HCT116 (cell line): ENCODE measurements around the gene TCFL5. TPM values are rescaled to one million over a fixed set of nuclear protein-coding genes. Genes with fewer than 3 reads are reported as not detected.
A peak's percentile ranks its signal among the peaks of the same experiment; 100 is the strongest.

Source experiments
- ATAC-seq: fragments of 200-7000 bp; cut with Tn5 transposase; 2 replicates; pipeline ENCODE4 v1.9.1; 2020; ENCODE audit warnings: mild to moderate bottlenecking, moderate library complexity
- BruUV-seq: library from RNA; stranded (reverse); fragments of 400-500 nt; replicated peaks from 2 replicates; lab custom pipeline; 2021; lab: Mats Ljungman, UMichigan
- CTCF ChIA-PET: fragments of 300-600 bp; sonication (Branson Sonifier 250); formaldehyde crosslinking; loops from one replicate; lab custom pipeline; 2021; ENCODE audit warnings: antibody characterized with exemption; lab: Charles Lee
- POLR2A ChIA-PET: fragments of 300-600, 350-600 bp; sonication (Branson Sonifier 250); formaldehyde crosslinking; loops from one replicate; lab custom pipeline; 2021; ENCODE audit warnings: antibody characterized with exemption; lab: Charles Lee
- RAD21 ChIA-PET, 2 experiments: fragments of 300-600 bp; sonication (Branson Sonifier 250); formaldehyde crosslinking; loops; one replicate each; lab custom pipeline; 2023; ENCODE audit warnings: low total read pairs in 2 of 2; ENCODE audit not compliant: uncharacterized antibody in 2 of 2, unreplicated experiment in 2 of 2, low non-redundant PET in 1 of 2; lab: Charles Lee
- DNase-seq: peaks from one replicate; pipeline ENCODE4 v3.0.0-alpha.2; 2010; ENCODE audit warnings: low read depth, low spot score
- H2AFZ ChIP-seq: fragments of 200-600 bp; shearing (Covaris generic), sonication (generic); 2 replicates; pipeline ENCODE4 v1.6.1; 2017; ENCODE audit warnings: low read depth, mixed run types, mixed read lengths, antibody characterized with exemption, low read length; ENCODE audit not compliant: poor library complexity, severe bottlenecking
- H3K27ac ChIP-seq: 2 replicates; pipeline ENCODE4 v1.5.1; 2012; ENCODE audit warnings: low read depth, low read length
- H3K27me3 ChIP-seq: fragments of 200-600 bp; sonication (generic); 2 replicates; pipeline ENCODE4 v1.6.1; 2016; ENCODE audit warnings: mixed run types, low read length, mixed read lengths; ENCODE audit not compliant: insufficient read depth
- H3K36me3 ChIP-seq, 2 experiments: fragments of 200-500 bp in 1 of 2; fragments of 200-600 bp in 1 of 2; sonication (Bioruptor generic) in 1 of 2; sonication (generic) in 1 of 2; 2 replicates each; pipeline versions ENCODE4 v1.5.1 to v1.6.1; 2014 to 2016; ENCODE audit warnings: low read length in 2 of 2, inconsistent platforms in 1 of 2, mixed read lengths in 1 of 2, mixed run types in 1 of 2; ENCODE audit not compliant: insufficient read depth in 2 of 2, control insufficient read depth in 1 of 2
- H3K4me1 ChIP-seq, 2 experiments: fragments of 200-600 bp in 1 of 2; sonication (generic) in 1 of 2; 2 replicates each; pipeline versions ENCODE4 v1.5.1 to v1.6.1; 2012 to 2017; ENCODE audit warnings: low read length in 2 of 2, inconsistent platforms in 1 of 2, mild to moderate bottlenecking in 1 of 2, mixed read lengths in 1 of 2, mixed run types in 1 of 2, moderate library complexity in 1 of 2; ENCODE audit not compliant: insufficient read depth in 2 of 2, control insufficient read depth in 1 of 2
- H3K4me2 ChIP-seq: fragments of 200-600 bp; sonication (generic); 2 replicates; pipeline ENCODE4 v1.6.1; 2017; ENCODE audit warnings: mixed run types, low read length, mixed read lengths
- H3K4me3 ChIP-seq, 2 experiments: fragments of 200-600 bp in 1 of 2; sonication (generic) in 1 of 2; replicated peaks in 1 of 2; 2 replicates each; pipeline ENCODE4 v1.5.1; 2011 to 2016; ENCODE audit warnings: low read length in 2 of 2, control low read depth in 1 of 2, low read depth in 1 of 2, mild to moderate bottlenecking in 1 of 2, mixed read lengths in 1 of 2, mixed run types in 1 of 2
- H3K79me2 ChIP-seq: fragments of 200-600 bp; sonication (generic); 2 replicates; pipeline ENCODE4 v1.6.1; 2017; ENCODE audit warnings: mild to moderate bottlenecking, mixed run types, low read length, moderate library complexity, mixed read lengths; ENCODE audit not compliant: insufficient read depth
- H3K9ac ChIP-seq: fragments of 200-600 bp; sonication (generic); 2 replicates; pipeline ENCODE4 v1.6.1; 2016; ENCODE audit warnings: low read length, mixed read lengths
- H3K9me2 ChIP-seq: fragments of 200-600 bp; sonication (generic), shearing (Covaris generic); 2 replicates; pipeline ENCODE4 v1.6.1; 2017; ENCODE audit warnings: mixed run types, mild to moderate bottlenecking, moderate library complexity; ENCODE audit not compliant: insufficient read depth
- H3K9me3 ChIP-seq, 2 experiments: fragments of 200-500 bp in 1 of 2; fragments of 200-600 bp in 1 of 2; sonication (Bioruptor generic) in 1 of 2; sonication (generic) in 1 of 2; 2 replicates each; pipeline ENCODE4 v1.6.1; 2014 to 2017; ENCODE audit warnings: low read length in 2 of 2, mixed read lengths in 2 of 2, inconsistent platforms in 1 of 2, low read depth in 1 of 2, mild to moderate bottlenecking in 1 of 2, mixed run types in 1 of 2, moderate library complexity in 1 of 2; ENCODE audit not compliant: control insufficient read depth in 1 of 2, insufficient read depth in 1 of 2
- H4K20me1 ChIP-seq: fragments of 200-600 bp; sonication (generic), shearing (Covaris generic); 2 replicates; pipeline ENCODE4 v1.6.1; 2017; ENCODE audit warnings: mixed run types, mild to moderate bottlenecking, moderate library complexity; ENCODE audit not compliant: insufficient read depth
- CTCF ChIP-seq, 3 experiments: fragments of 200-600 bp in 1 of 3; sonication (generic) in 1 of 3; IDR thresholded peaks in 2 of 3; conservative IDR thresholded peaks in 1 of 3; 2 replicates each; pipeline ENCODE4 v1.5.1; 2012 to 2017; ENCODE audit warnings: low read depth in 2 of 3, low read length in 2 of 3, antibody characterized with exemption in 1 of 3, borderline replicate concordance in 1 of 3, control low read depth in 1 of 3, mild to moderate bottlenecking in 1 of 3, mixed read lengths in 1 of 3, mixed run types in 1 of 3, moderate library complexity in 1 of 3; ENCODE audit not compliant: insufficient read depth in 1 of 3
- FOSL1 ChIP-seq: IDR thresholded peaks from 2 replicates; pipeline ENCODE4 v1.6.1; 2012; ENCODE audit warnings: low read depth
- POLR2A ChIP-seq: IDR thresholded peaks from 2 replicates; pipeline ENCODE4 v1.7.0; 2011; ENCODE audit warnings: borderline replicate concordance; ENCODE audit not compliant: insufficient read depth, insufficient read length; ENCODE audit errors: extremely low read depth
- POLR2AphosphoS5 ChIP-seq: IDR thresholded peaks from 2 replicates; pipeline ENCODE4 v1.6.1; 2011; ENCODE audit warnings: mild to moderate bottlenecking, low read depth, low read length, moderate library complexity
- SIN3A ChIP-seq: IDR thresholded peaks from 2 replicates; pipeline ENCODE4 v1.6.1; 2012; ENCODE audit warnings: low read depth
- SRF ChIP-seq: IDR thresholded peaks from 2 replicates; pipeline ENCODE4 v1.6.1; 2012; ENCODE audit warnings: low read depth
- TCF7L2 ChIP-seq: IDR thresholded peaks from 2 replicates; pipeline ENCODE4 v1.7.0; 2011; ENCODE audit warnings: borderline replicate concordance, inconsistent platforms; ENCODE audit not compliant: insufficient read depth, insufficient read length; ENCODE audit errors: extremely low read depth
- YY1 ChIP-seq: IDR thresholded peaks from 2 replicates; pipeline ENCODE4 v1.6.1; 2011; ENCODE audit warnings: low read length, low read depth, moderate library complexity, mild to moderate bottlenecking; ENCODE audit not compliant: insufficient replicate concordance; ENCODE audit errors: extremely low read depth
- ZBTB33 ChIP-seq: IDR thresholded peaks from 2 replicates; pipeline ENCODE4 v1.6.1; 2011; ENCODE audit warnings: mild to moderate bottlenecking, low read length, moderate library complexity; ENCODE audit not compliant: insufficient replicate concordance; ENCODE audit errors: extremely low read depth
- ZFX ChIP-seq: fragments of 450-650 bp; IDR thresholded peaks from 2 replicates; pipeline ENCODE4 v1.6.1; 2017
- ZNF274 ChIP-seq: fragments of 200-500 bp; sonication (Bioruptor generic); IDR thresholded peaks from 2 replicates; pipeline ENCODE4 v1.6.1; 2014; ENCODE audit warnings: mild to moderate bottlenecking, low read depth, low read length, inconsistent platforms
- intact Hi-C: fragments of 100-400 bp; cut with micrococcal nuclease; formaldehyde crosslinking; loops from 2 replicates; pipeline ENCODE4 v1.10.0; 2022
- total RNA-seq: library from RNA; stranded (reverse); gene quantifications from one replicate; pipeline ENCODE4 v1.2.1, GENCODE V29; 2021; ENCODE audit not compliant: unreplicated experiment
- TF ChIP-seq, protein P1 (sequence below): IDR thresholded peaks from 2 replicates; pipeline ENCODE4 v1.6.1; 2012

TCFL5 gene
- total RNA-seq, 1 experiment from 2014 or later = 20.4 TPM

- ChIA-PET RAD21 (no interaction called here), POLR2A (no interaction called here), CTCF (no interaction called here)
- no peaks in the 10 kb centered on the region for H3K9me3 ChIP-seq
- H3K36me3 ChIP-seq = peaks cover 19 to 37% of the 10 kb centered on the region in 2 experiments; a peak in 3 of 4 replicates
- no peak for TF ChIP-seq YY1
- TF ChIP-seq POLR2A = no peak
- TF ChIP-seq, protein P1, sequence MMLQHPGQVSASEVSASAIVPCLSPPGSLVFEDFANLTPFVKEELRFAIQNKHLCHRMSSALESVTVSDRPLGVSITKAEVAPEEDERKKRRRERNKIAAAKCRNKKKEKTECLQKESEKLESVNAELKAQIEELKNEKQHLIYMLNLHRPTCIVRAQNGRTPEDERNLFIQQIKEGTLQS = no peak
- no peak for TF ChIP-seq SIN3A
- TF ChIP-seq TCF7L2 = no peak
- no peak for TF ChIP-seq SRF
- no peak for ATAC-seq
- peaks cover 11 to 39% of the 10 kb centered on the region in 2 experiments for H3K4me1 ChIP-seq
- BruUV-seq = no TSS peak
- H3K9ac ChIP-seq = no peak overlapping the region
- no peak overlapping the region for H3K27ac ChIP-seq
- no peak overlapping the region for H3K4me2 ChIP-seq
- H4K20me1 ChIP-seq = no peaks in the 10 kb centered on the region
- H2AFZ ChIP-seq = no peak overlapping the region
- intact Hi-C loops = no loop called here
- DNase-seq = no peak
- H3K79me2 ChIP-seq = peaks cover 25% of the 10 kb centered on the region
- H3K9me2 ChIP-seq = no peaks in the 10 kb centered on the region
- H3K27me3 ChIP-seq = no peaks in the 10 kb centered on the region
- no peak overlapping the region for H3K4me3 ChIP-seq
Measured at GRCh38 chr20:62799036-62799435, 62.6 kb downstream of the TCFL5 start.

GRCh38 chr20:62797671-62798532, 63.7 kb downstream of the TCFL5 start:
- RAD21 ChIA-PET = no interaction called here
- H3K4me2 ChIP-seq = peak overlapping the region; percentile 96
- CTCF ChIA-PET = no interaction called here
- TF ChIP-seq ZFX (no peak), ZNF274 (no peak), ZBTB33 (no peak), CTCF (IDR thresholded peaks at IDR 0.05 in 2 of 3, conservative IDR thresholded peaks at IDR 0.05 in 1 of 3; ENCODE audit: borderline replicate concordance in 1 of 3, insufficient read depth in 1 of 3, low read depth in 2 of 3, low read length in 2 of 3) (no peak), POLR2AphosphoS5 (no peak), FOSL1 (no peak), SIN3A (no peak)
- intact Hi-C loops = no loop called here
- no peaks in the 10 kb centered on the region for H3K9me3 ChIP-seq
- H4K20me1 ChIP-seq = no peaks in the 10 kb centered on the region
- H3K4me3 ChIP-seq = peak overlapping the region; percentile 62 to 73
- peak overlapping the region; percentile 90 for H3K27ac ChIP-seq
- ATAC-seq (no peak), DNase-seq (no peak)
- H3K36me3 ChIP-seq = peaks cover 19 to 37% of the 10 kb centered on the region in 2 experiments; a peak in 3 of 4 replicates
- no peaks in the 10 kb centered on the region for H3K9me2 ChIP-seq
- peak overlapping the region; percentile 65 for H3K9ac ChIP-seq
- peaks cover 25% of the 10 kb centered on the region for H3K79me2 ChIP-seq
- H3K27me3 ChIP-seq = no peaks in the 10 kb centered on the region
- H2AFZ ChIP-seq = no peak overlapping the region
- BruUV-seq = no TSS peak
- peaks cover 17 to 46% of the 10 kb centered on the region in 2 experiments for H3K4me1 ChIP-seq
- POLR2A ChIA-PET = no interaction called here
